IMR-90 (cell line): ENCODE measurements around the gene HIVEP3. TPM values are rescaled to one million over a fixed set of nuclear protein-coding genes. Genes with fewer than 3 reads are reported as not detected.

ENCODE experiments used
- ATAC-seq: fragments of 200-7000 bp; cut with Tn5 transposase; 2 replicates; pipeline ENCODE4 v1.9.1; 2020; ENCODE audit warnings: low read depth, mild to moderate bottlenecking, moderate library complexity
- BruUV-seq: library from RNA; stranded (reverse); fragments of 400-500 nt; replicated peaks from 2 replicates; lab custom pipeline; 2021; lab: Mats Ljungman, UMichigan
- CTCF ChIA-PET: fragments of 300-600 bp; formaldehyde crosslinking; extraction: SDS; loops from one replicate; lab custom pipeline; 2021; ENCODE audit warnings: antibody characterized with exemption; lab: Yijun Ruan, JAX
- POLR2A ChIA-PET: fragments of 300-600 bp; sonication (Branson Sonifier 250); formaldehyde crosslinking; loops from one replicate; lab custom pipeline; 2022; ENCODE audit warnings: antibody characterized with exemption; ENCODE audit not compliant: unreplicated experiment; lab: Charles Lee
- DNase-seq: peaks from one replicate; pipeline ENCODE4 v3.0.0; 2013
- H2AFZ ChIP-seq: replicated peaks from 2 replicates; pipeline ENCODE3; 2013; ENCODE audit warnings: low read length, mild to moderate bottlenecking; ENCODE audit not compliant: poor library complexity
- H2AK5ac ChIP-seq: 2 replicates; pipeline ENCODE4 v1.6.1; 2013; ENCODE audit warnings: low read depth, low read length, inconsistent platforms
- H2AK9ac ChIP-seq: replicated peaks from 2 replicates; pipeline ENCODE3; 2013; ENCODE audit warnings: mild to moderate bottlenecking, low read depth, low read length, moderate library complexity; ENCODE audit not compliant: poor library complexity
- H2BK120ac ChIP-seq: 2 replicates; pipeline ENCODE4 v1.6.1; 2013; ENCODE audit warnings: low read depth, low read length, inconsistent platforms
- H2BK15ac ChIP-seq: 3 replicates; pipeline ENCODE4 v1.6.1; 2013; ENCODE audit warnings: low read depth, low read length, inconsistent platforms
- H2BK20ac ChIP-seq: 2 replicates; pipeline ENCODE4 v1.6.1; 2013; ENCODE audit warnings: low read depth, mild to moderate bottlenecking, inconsistent platforms, low read length, moderate library complexity
- H2BK5ac ChIP-seq: 2 replicates; pipeline ENCODE4 v1.6.1; 2013; ENCODE audit warnings: mild to moderate bottlenecking, low read depth, low read length, inconsistent platforms; ENCODE audit not compliant: poor library complexity, severe bottlenecking
- H3K14ac ChIP-seq: replicated peaks from 2 replicates; pipeline ENCODE4 v1.6.1; 2013; ENCODE audit warnings: low read depth, low read length, inconsistent platforms
- H3K18ac ChIP-seq: 2 replicates; pipeline ENCODE4 v1.6.1; 2013; ENCODE audit warnings: low read depth, low read length, control low read depth
- H3K23ac ChIP-seq: 2 replicates; pipeline ENCODE4 v1.6.1; 2013; ENCODE audit warnings: low read depth, low read length, inconsistent platforms
- H3K27ac ChIP-seq: 2 replicates; pipeline ENCODE4 v1.5.1; 2013; ENCODE audit warnings: mild to moderate bottlenecking, control low read depth, low read length; ENCODE audit not compliant: insufficient read depth
- H3K27me3 ChIP-seq: 2 replicates; pipeline ENCODE4 v1.6.1; 2013; ENCODE audit warnings: low read length; ENCODE audit not compliant: control insufficient read depth, insufficient read depth
- H3K36me3 ChIP-seq: 2 replicates; pipeline ENCODE4 v1.6.1; 2013; ENCODE audit warnings: low read length, mixed read lengths; ENCODE audit not compliant: control insufficient read depth, insufficient read depth
- H3K4ac ChIP-seq: 2 replicates; pipeline ENCODE4 v1.6.1; 2013; ENCODE audit warnings: low read depth, low read length, inconsistent platforms
- H3K4me1 ChIP-seq: 2 replicates; pipeline ENCODE4 v1.6.1; 2013; ENCODE audit warnings: low read length, mixed read lengths; ENCODE audit not compliant: control insufficient read depth, insufficient read depth
- H3K4me2 ChIP-seq: 2 replicates; pipeline ENCODE4 v1.6.1; 2013; ENCODE audit warnings: low read depth, mild to moderate bottlenecking, control low read depth, low read length, moderate library complexity
- H3K4me3 ChIP-seq: 2 replicates; pipeline ENCODE4 v1.5.1; 2013; ENCODE audit warnings: low read depth, mild to moderate bottlenecking, control low read depth, low read length, moderate library complexity; ENCODE audit not compliant: insufficient read depth
- H3K56ac ChIP-seq: 2 replicates; pipeline ENCODE4 v1.6.1; 2013; ENCODE audit warnings: low read length, inconsistent platforms; ENCODE audit not compliant: insufficient read depth; ENCODE audit errors: extremely low read depth
- H3K79me1 ChIP-seq, 2 experiments: 2 replicates each; pipeline ENCODE4 v1.6.1; 2013; ENCODE audit warnings: low read length in 2 of 2, inconsistent platforms in 1 of 2, low read depth in 1 of 2
- H3K9ac ChIP-seq: 2 replicates; pipeline ENCODE4 v1.6.1; 2013; ENCODE audit warnings: low read depth, low read length, control low read depth
- H3K9me1 ChIP-seq: 2 replicates; pipeline ENCODE4 v1.6.1; 2013; ENCODE audit warnings: low read length, inconsistent platforms; ENCODE audit not compliant: insufficient read depth
- H3K9me3 ChIP-seq: 2 replicates; pipeline ENCODE4 v1.6.1; 2013; ENCODE audit warnings: low read length; ENCODE audit not compliant: control insufficient read depth, insufficient read depth
- H4K20me1 ChIP-seq: 2 replicates; pipeline ENCODE4 v1.6.1; 2013; ENCODE audit warnings: low read length, inconsistent platforms; ENCODE audit not compliant: insufficient read depth
- H4K5ac ChIP-seq: 2 replicates; pipeline ENCODE4 v1.6.1; 2013; ENCODE audit warnings: mild to moderate bottlenecking, low read depth, low read length, control low read depth
- H4K8ac ChIP-seq, 2 experiments: 2 replicates each; pipeline ENCODE4 v1.6.1; 2013; ENCODE audit warnings: low read depth in 2 of 2, low read length in 2 of 2, control low read depth in 1 of 2, inconsistent platforms in 1 of 2
- H4K91ac ChIP-seq: 2 replicates; pipeline ENCODE4 v1.6.1; 2013; ENCODE audit warnings: low read depth, low read length, inconsistent platforms; ENCODE audit not compliant: insufficient read depth
- BHLHE40 ChIP-seq: fragments of 150-350 bp; IDR thresholded peaks from 2 replicates; pipeline ENCODE4 v1.6.1; 2016; ENCODE audit warnings: mild to moderate bottlenecking, low read depth, low read length
- CHD1 ChIP-seq: IDR thresholded peaks from 2 replicates; pipeline ENCODE4 v1.6.1; 2012; ENCODE audit warnings: low read depth, low read length, improper control_type of control experiment
- CTCF ChIP-seq: conservative IDR thresholded peaks from 2 replicates; pipeline ENCODE4 v1.5.1; 2012; ENCODE audit warnings: mild to moderate bottlenecking, low read depth, low read length, improper control_type of control experiment
- FOS ChIP-seq: fragments of 150-350 bp; IDR thresholded peaks from 2 replicates; pipeline ENCODE4 v1.6.1; 2016; ENCODE audit warnings: low read depth, low read length
- MXI1 ChIP-seq: IDR thresholded peaks from 2 replicates; pipeline ENCODE4 v1.6.1; 2012; ENCODE audit warnings: low read depth, mild to moderate bottlenecking, low read length, moderate library complexity, borderline replicate concordance
- RAD21 ChIP-seq: IDR thresholded peaks from 2 replicates; pipeline ENCODE4 v1.6.1; 2012; ENCODE audit warnings: low read length, improper control_type of control experiment
- RCOR1 ChIP-seq: IDR thresholded peaks from 2 replicates; pipeline ENCODE4 v1.6.1; 2012; ENCODE audit warnings: mild to moderate bottlenecking, low read length, improper control_type of control experiment; ENCODE audit not compliant: insufficient replicate concordance
- USF2 ChIP-seq: fragments of 150-350 bp; IDR thresholded peaks from 2 replicates; pipeline ENCODE4 v1.6.1; 2017; ENCODE audit warnings: mild to moderate bottlenecking, antibody characterized with exemption, low read length, low read depth
- WGBS, 2 experiments: methylation state at CpG; one replicate each; pipeline versions ENCODE4 v1.1.5 to v1.1.7; 2013; ENCODE audit warnings: missing lambda C conversion rate in 2 of 2; ENCODE audit not compliant: insufficient read length in 1 of 2; ENCODE audit errors: extremely low coverage in 2 of 2; 5-methylcytosine and 5-hydroxymethylcytosine counted together
- dilution Hi-C: fragments of 300-500 bp; cut with HindIII; formaldehyde crosslinking; loops from one replicate; pipeline ENCODE4 v1.14.3; 2018; ENCODE audit warnings: low sequenced_read_pairs; ENCODE audit not compliant: unreplicated experiment
- in situ Hi-C: fragments of 300-500 bp; cut with MboI; formaldehyde crosslinking; loops from 3 replicates; pipeline ENCODE4 v1.14.3; 2019; ENCODE audit warnings: low sequenced_read_pairs, inconsistent platforms, mixed read lengths
- intact Hi-C: fragments of 100-400 bp; cut with micrococcal nuclease; formaldehyde crosslinking; loops from 2 replicates; pipeline ENCODE4 v1.10.0; 2022
- polyA plus RNA-seq, 3 experiments: library from polyadenylated mRNA; depleted of rRNA; stranded (reverse); fragments of >200 nt; gene quantifications; 2 replicates each; pipeline ENCODE4 v1.2.3, GENCODE V29; 2012; ENCODE audit warnings: low replicate concordance in 1 of 3
- total RNA-seq: library from RNA; depleted of rRNA; stranded (reverse); fragments of >200 nt; gene quantifications from 2 replicates; pipeline ENCODE4 v1.2.3, GENCODE V29; 2012

HIVEP3 gene
- total and polyA plus RNA-seq, 2 of the 4 experiments (the other 2 are of a cell fraction): 1.4 to 4.0 TPM

- no peak overlapping the region for H2BK15ac ChIP-seq
- no TSS peak for BruUV-seq
- no peak overlapping the region for H2BK120ac ChIP-seq
- H3K23ac ChIP-seq: no peak overlapping the region
- no peak overlapping the region for H2AK9ac ChIP-seq
- H3K9me3 ChIP-seq: no peaks in the 10 kb centered on the region
- H3K36me3 ChIP-seq: no peaks in the 10 kb centered on the region
- WGBS, 2 experiments: 27% methylated on average over 4 of the region's 5 CpGs; no CpG with 5 or more reads in 1 of the 2 experiments
- no peak overlapping the region for H3K14ac ChIP-seq
- ATAC-seq (peak; percentile 77), DNase-seq (peak; percentile 86)
- H3K4me3 ChIP-seq: no peak overlapping the region
- no peak overlapping the region for H4K5ac ChIP-seq
- no peak overlapping the region for H3K27ac ChIP-seq
- no peak overlapping the region for H2BK5ac ChIP-seq
- H4K91ac ChIP-seq: no peak overlapping the region
- no peaks in the 10 kb centered on the region; the same call in 1 of the 2 replicates for H3K27me3 ChIP-seq
- H3K56ac ChIP-seq: no peak overlapping the region
- in situ Hi-C loops: no loop called here
- ChIA-PET CTCF (no interaction called here), POLR2A (no interaction called here)
- intact Hi-C loops: no loop called here
- no peak overlapping the region for H3K4ac ChIP-seq
- no peaks in the 10 kb centered on the region for H4K20me1 ChIP-seq
- 0 out of 2 replicates have a peak, but pooled peaks cover 7% of the 10 kb centered on the region for H3K9me1 ChIP-seq
- H3K18ac ChIP-seq: no peak overlapping the region
- no peaks in the 10 kb centered on the region for H3K79me1 ChIP-seq
- no peak overlapping the region for H3K9ac ChIP-seq
- H3K4me2 ChIP-seq: no peak overlapping the region
- no peak overlapping the region for H4K8ac ChIP-seq
- H2AFZ ChIP-seq: peak overlapping the region; percentile 64
- H2BK20ac ChIP-seq: no peak overlapping the region
- no peak for TF ChIP-seq RCOR1
- TF ChIP-seq USF2: no peak
- TF ChIP-seq MXI1: peak; percentile 52; the same call in 1 of the 2 replicates
- TF ChIP-seq CTCF: no peak
- TF ChIP-seq RAD21: 0 out of 2 replicates have a peak, but pooled peaks have one; percentile 3
- no peak for TF ChIP-seq CHD1
- TF ChIP-seq FOS: no peak
- peak; percentile 22; the same call in 1 of the 2 replicates for TF ChIP-seq BHLHE40
- 0 out of 2 replicates have a peak overlapping the region, but pooled peaks have one; percentile 33 for H2AK5ac ChIP-seq
- H3K4me1 ChIP-seq: peaks cover 10% of the 10 kb centered on the region
- dilution Hi-C loops: no loop called here
These were observed 67.1 kb downstream of the HIVEP3 start for GRCh38 chr1:41851589-41851988.
